HCT116 (cell line): ENCODE measurements around the gene SETD6. TPM values are rescaled to one million over a fixed set of nuclear protein-coding genes. Genes with fewer than 3 reads are reported as not detected.
A peak's percentile ranks its signal among the peaks of the same experiment; 100 is the strongest.

ENCODE experiments used
- ATAC-seq: fragments of 200-7000 bp; cut with Tn5 transposase; 2 replicates; pipeline ENCODE4 v1.9.1; 2020; ENCODE audit warnings: mild to moderate bottlenecking, moderate library complexity
- BruUV-seq: library from RNA; stranded (reverse); fragments of 400-500 nt; replicated peaks from 2 replicates; lab custom pipeline; 2021; lab: Mats Ljungman, UMichigan
- CTCF ChIA-PET: fragments of 300-600 bp; sonication (Branson Sonifier 250); formaldehyde crosslinking; loops from one replicate; lab custom pipeline; 2021; ENCODE audit warnings: antibody characterized with exemption; lab: Charles Lee
- POLR2A ChIA-PET: fragments of 300-600, 350-600 bp; sonication (Branson Sonifier 250); formaldehyde crosslinking; loops from one replicate; lab custom pipeline; 2021; ENCODE audit warnings: antibody characterized with exemption; lab: Charles Lee
- RAD21 ChIA-PET, 2 experiments: fragments of 300-600 bp; sonication (Branson Sonifier 250); formaldehyde crosslinking; loops; one replicate each; lab custom pipeline; 2023; ENCODE audit warnings: low total read pairs in 2 of 2; ENCODE audit not compliant: uncharacterized antibody in 2 of 2, unreplicated experiment in 2 of 2, low non-redundant PET in 1 of 2; lab: Charles Lee
- DNase-seq: peaks from one replicate; pipeline ENCODE4 v3.0.0-alpha.2; 2010; ENCODE audit warnings: low read depth, low spot score
- H2AFZ ChIP-seq: fragments of 200-600 bp; shearing (Covaris generic), sonication (generic); 2 replicates; pipeline ENCODE4 v1.6.1; 2017; ENCODE audit warnings: low read depth, mixed run types, mixed read lengths, antibody characterized with exemption, low read length; ENCODE audit not compliant: poor library complexity, severe bottlenecking
- H3K27ac ChIP-seq: 2 replicates; pipeline ENCODE4 v1.5.1; 2012; ENCODE audit warnings: low read depth, low read length
- H3K27me3 ChIP-seq: fragments of 200-600 bp; sonication (generic); 2 replicates; pipeline ENCODE4 v1.6.1; 2016; ENCODE audit warnings: mixed run types, low read length, mixed read lengths; ENCODE audit not compliant: insufficient read depth
- H3K36me3 ChIP-seq, 2 experiments: fragments of 200-500 bp in 1 of 2; fragments of 200-600 bp in 1 of 2; sonication (Bioruptor generic) in 1 of 2; sonication (generic) in 1 of 2; 2 replicates each; pipeline versions ENCODE4 v1.5.1 to v1.6.1; 2014 to 2016; ENCODE audit warnings: low read length in 2 of 2, inconsistent platforms in 1 of 2, mixed read lengths in 1 of 2, mixed run types in 1 of 2; ENCODE audit not compliant: insufficient read depth in 2 of 2, control insufficient read depth in 1 of 2
- H3K4me1 ChIP-seq, 2 experiments: fragments of 200-600 bp in 1 of 2; sonication (generic) in 1 of 2; 2 replicates each; pipeline versions ENCODE4 v1.5.1 to v1.6.1; 2012 to 2017; ENCODE audit warnings: low read length in 2 of 2, inconsistent platforms in 1 of 2, mild to moderate bottlenecking in 1 of 2, mixed read lengths in 1 of 2, mixed run types in 1 of 2, moderate library complexity in 1 of 2; ENCODE audit not compliant: insufficient read depth in 2 of 2, control insufficient read depth in 1 of 2
- H3K4me2 ChIP-seq: fragments of 200-600 bp; sonication (generic); 2 replicates; pipeline ENCODE4 v1.6.1; 2017; ENCODE audit warnings: mixed run types, low read length, mixed read lengths
- H3K4me3 ChIP-seq, 2 experiments: fragments of 200-600 bp in 1 of 2; sonication (generic) in 1 of 2; replicated peaks in 1 of 2; 2 replicates each; pipeline ENCODE4 v1.5.1; 2011 to 2016; ENCODE audit warnings: low read length in 2 of 2, control low read depth in 1 of 2, low read depth in 1 of 2, mild to moderate bottlenecking in 1 of 2, mixed read lengths in 1 of 2, mixed run types in 1 of 2
- H3K79me2 ChIP-seq: fragments of 200-600 bp; sonication (generic); 2 replicates; pipeline ENCODE4 v1.6.1; 2017; ENCODE audit warnings: mild to moderate bottlenecking, mixed run types, low read length, moderate library complexity, mixed read lengths; ENCODE audit not compliant: insufficient read depth
- H3K9ac ChIP-seq: fragments of 200-600 bp; sonication (generic); 2 replicates; pipeline ENCODE4 v1.6.1; 2016; ENCODE audit warnings: low read length, mixed read lengths
- H3K9me2 ChIP-seq: fragments of 200-600 bp; sonication (generic), shearing (Covaris generic); 2 replicates; pipeline ENCODE4 v1.6.1; 2017; ENCODE audit warnings: mixed run types, mild to moderate bottlenecking, moderate library complexity; ENCODE audit not compliant: insufficient read depth
- H3K9me3 ChIP-seq, 2 experiments: fragments of 200-500 bp in 1 of 2; fragments of 200-600 bp in 1 of 2; sonication (Bioruptor generic) in 1 of 2; sonication (generic) in 1 of 2; 2 replicates each; pipeline ENCODE4 v1.6.1; 2014 to 2017; ENCODE audit warnings: low read length in 2 of 2, mixed read lengths in 2 of 2, inconsistent platforms in 1 of 2, low read depth in 1 of 2, mild to moderate bottlenecking in 1 of 2, mixed run types in 1 of 2, moderate library complexity in 1 of 2; ENCODE audit not compliant: control insufficient read depth in 1 of 2, insufficient read depth in 1 of 2
- H4K20me1 ChIP-seq: fragments of 200-600 bp; sonication (generic), shearing (Covaris generic); 2 replicates; pipeline ENCODE4 v1.6.1; 2017; ENCODE audit warnings: mixed run types, mild to moderate bottlenecking, moderate library complexity; ENCODE audit not compliant: insufficient read depth
- EGR1 ChIP-seq: IDR thresholded peaks from 2 replicates; pipeline ENCODE4 v1.6.1; 2012; ENCODE audit warnings: low read depth
- EZH2phosphoT487 ChIP-seq: fragments of 200-600 bp; IDR thresholded peaks from 2 replicates; pipeline ENCODE4 v1.6.1; 2018; ENCODE audit warnings: antibody characterized with exemption, borderline replicate concordance
- POLR2A ChIP-seq: IDR thresholded peaks from 2 replicates; pipeline ENCODE4 v1.7.0; 2011; ENCODE audit warnings: borderline replicate concordance; ENCODE audit not compliant: insufficient read depth, insufficient read length; ENCODE audit errors: extremely low read depth
- POLR2AphosphoS5 ChIP-seq: IDR thresholded peaks from 2 replicates; pipeline ENCODE4 v1.6.1; 2011; ENCODE audit warnings: mild to moderate bottlenecking, low read depth, low read length, moderate library complexity
- REST ChIP-seq: IDR thresholded peaks from 2 replicates; pipeline ENCODE4 v1.6.1; 2012; ENCODE audit warnings: low read depth
- SP1 ChIP-seq: IDR thresholded peaks from 2 replicates; pipeline ENCODE4 v1.6.1; 2012; ENCODE audit warnings: low read depth
- TCF7L2 ChIP-seq: IDR thresholded peaks from 2 replicates; pipeline ENCODE4 v1.7.0; 2011; ENCODE audit warnings: borderline replicate concordance, inconsistent platforms; ENCODE audit not compliant: insufficient read depth, insufficient read length; ENCODE audit errors: extremely low read depth
- intact Hi-C: fragments of 100-400 bp; cut with micrococcal nuclease; formaldehyde crosslinking; loops from 2 replicates; pipeline ENCODE4 v1.10.0; 2022
- total RNA-seq: library from RNA; stranded (reverse); gene quantifications from one replicate; pipeline ENCODE4 v1.2.1, GENCODE V29; 2021; ENCODE audit not compliant: unreplicated experiment

SETD6 gene
- total RNA-seq, 1 experiment from 2014 or later, result 26.6 TPM

- peaks cover 4 to 40% of the 10 kb centered on the region in 2 experiments; a peak in 3 of 4 replicates for H3K4me1 ChIP-seq
- ATAC-seq (peak; percentile 87), DNase-seq (peak; percentile 83)
- peak within 1 kb of the TSS; percentile 7; the same call in 1 of the 2 replicates for H3K27ac ChIP-seq
- H3K4me3 ChIP-seq, result peak within 1 kb of the TSS; percentile 57 to 60
- ChIA-PET POLR2A (interaction anchor here (0.8 to 1.3 kb wide), 6 partner anchors 10 to 370 kb away, joined by 3 to 6 read pairs (median 4); partner anchors contain the start of gene CFAP20), RAD21 (no interaction called here), CTCF (interaction anchor here (0.6 to 1.9 kb wide), 12 partner anchors 8 to 257 kb away, joined by 3 to 13 read pairs (median 4); no protein-coding TSS in a partner anchor)
- no peaks in the 10 kb centered on the region for H3K9me3 ChIP-seq
- no peaks in the 10 kb centered on the region for H3K27me3 ChIP-seq
- H3K9me2 ChIP-seq, result no peaks in the 10 kb centered on the region
- no peaks in the 10 kb centered on the region for H3K36me3 ChIP-seq
- no peak for TF ChIP-seq EGR1
- no peak for TF ChIP-seq SP1
- peak; percentile 71 for TF ChIP-seq POLR2A
- TF ChIP-seq POLR2AphosphoS5, result peak; percentile 67
- no peak for TF ChIP-seq EZH2phosphoT487
- no peaks in the 10 kb centered on the region for H3K79me2 ChIP-seq
- peak within 1 kb of the TSS; percentile 84 for H3K4me2 ChIP-seq
- no TSS peak for BruUV-seq
- intact Hi-C loops, result loop anchor here (5.0 kb wide), 1 partner anchor 163 kb away; no protein-coding TSS in a partner anchor
- no peaks in the 10 kb centered on the region for H4K20me1 ChIP-seq
- H2AFZ ChIP-seq, result no peak within 1 kb of the TSS
- H3K9ac ChIP-seq, result peak within 1 kb of the TSS; percentile 56
These were observed 15.5 kb upstream of the SETD6 start, which contains the start of gene NDRG4 for GRCh38 chr16:58499615-58500351. Gene NDRG4, plus strand, starts transcription at chr16:58500143. Its CDS starts 106 bp downstream, at chr16:58500249.

GRCh38 chr16:58500430-58501241 is 14.7 kb upstream of the SETD6 start:
- Histone ChIP-seq H4K20me1 (no peaks in the 10 kb centered on the region), H3K9me3 (no peaks in the 10 kb centered on the region), H3K36me3 (no peaks in the 10 kb centered on the region), H3K27me3 (no peaks in the 10 kb centered on the region), H3K79me2 (no peaks in the 10 kb centered on the region), H3K27ac (peak overlapping the region; percentile 7; the same call in 1 of the 2 replicates), H3K4me2 (peak overlapping the region; percentile 84), H3K4me1 (peaks cover 4 to 32% of the 10 kb centered on the region in 2 experiments; a peak in 3 of 4 replicates), H2AFZ (no peak overlapping the region), H3K4me3 (peak overlapping the region; percentile 57 to 60), H3K9ac (peak overlapping the region; percentile 56), H3K9me2 (no peaks in the 10 kb centered on the region)
- DNase-seq (no peak), ATAC-seq (peak; percentile 23)
- CTCF ChIA-PET, result interaction anchor here (0.6 to 1.9 kb wide), 11 partner anchors 9 to 256 kb away, joined by 3 to 13 read pairs (median 4); no protein-coding TSS in a partner anchor
- intact Hi-C loops, result no loop called here
- BruUV-seq, result TSS peak; percentile 58
- RAD21 ChIA-PET, result no interaction called here
- POLR2A ChIA-PET, result interaction anchor here (0.8 to 1.3 kb wide), 5 partner anchors 9 to 371 kb away, joined by 3 to 6 read pairs (median 4); partner anchors contain the start of gene CFAP20
- no peak for TF ChIP-seq POLR2AphosphoS5
- TF ChIP-seq REST, result no peak
- no peak for TF ChIP-seq TCF7L2
- TF ChIP-seq POLR2A, result no peak
